ENCODE data around the gene FAM131C. TPM values are rescaled to one million over a fixed set of nuclear protein-coding genes. Genes with fewer than 3 reads are reported as not detected.
"Not testable (repeated sequence)": the region's sequence is repeated elsewhere in the genome, so short reads cannot be mapped to it uniquely, and the experiment has no call there.

The FAM131C gene
- total RNA-seq, 1 donor from 2014 or later: not detected

GRCh38 chr1:16064536-16065268 is 8.7 kb downstream of the FAM131C start:
- no peak overlapping the region for H3K4me3 Mint-ChIP-seq
- ChIA-PET CTCF (no interaction called here), POLR2A (no interaction called here)
- intact Hi-C loops (cut with micrococcal nuclease): no loop called here
- H3K27me3 Mint-ChIP-seq: peaks cover 26% of the 10 kb centered on the region
- no peaks in the 10 kb centered on the region for H3K4me1 Mint-ChIP-seq
- no peak for TF ChIP-seq CTCF (IDR thresholded peaks at IDR 0.05)
- H3K27ac Mint-ChIP-seq: no peak overlapping the region
- DNase-seq (no peak), ATAC-seq (ENCODE audit: low read depth) (no peak)
- no peaks in the 10 kb centered on the region for H3K9me3 Mint-ChIP-seq
- H3K36me3 Mint-ChIP-seq (ENCODE audit: low read depth): no peaks in the 10 kb centered on the region

DNA sequence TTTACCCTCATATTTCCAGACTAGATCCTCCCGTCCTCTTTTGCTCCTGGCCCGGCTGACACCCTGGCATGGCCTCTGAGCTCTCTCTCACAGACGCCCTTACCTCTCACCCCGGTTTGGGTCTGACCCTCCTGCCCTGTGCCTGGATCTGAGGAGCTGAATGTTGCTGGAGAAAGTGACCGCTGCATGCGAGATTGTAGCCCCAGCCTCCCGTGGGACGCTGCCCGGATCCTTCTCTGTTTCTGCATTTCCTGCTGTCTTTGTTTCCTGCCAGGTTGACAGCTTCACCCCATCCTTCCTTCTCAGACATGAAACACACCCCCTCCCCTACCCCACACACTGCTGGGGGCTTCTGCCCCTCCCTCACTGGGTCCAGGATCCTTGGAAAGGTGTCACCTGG is 9.5 kb downstream of the FAM131C start:
- no peaks in the 10 kb centered on the region for H3K4me1 Mint-ChIP-seq
- intact Hi-C loops (cut with micrococcal nuclease): no loop called here
- no peak for DNase-seq
- no peak overlapping the region for H3K27ac Mint-ChIP-seq
- TF ChIP-seq CTCF (IDR thresholded peaks at IDR 0.05): no peak
- peaks cover 26% of the 10 kb centered on the region for H3K27me3 Mint-ChIP-seq
- H3K36me3 Mint-ChIP-seq (ENCODE audit: low read depth): no peaks in the 10 kb centered on the region
- ChIA-PET POLR2A (no interaction called here), CTCF (no interaction called here)
- H3K9me3 Mint-ChIP-seq: no peaks in the 10 kb centered on the region
- ATAC-seq (ENCODE audit: low read depth): no peak
- H3K4me3 Mint-ChIP-seq: no peak overlapping the region

DNA sequence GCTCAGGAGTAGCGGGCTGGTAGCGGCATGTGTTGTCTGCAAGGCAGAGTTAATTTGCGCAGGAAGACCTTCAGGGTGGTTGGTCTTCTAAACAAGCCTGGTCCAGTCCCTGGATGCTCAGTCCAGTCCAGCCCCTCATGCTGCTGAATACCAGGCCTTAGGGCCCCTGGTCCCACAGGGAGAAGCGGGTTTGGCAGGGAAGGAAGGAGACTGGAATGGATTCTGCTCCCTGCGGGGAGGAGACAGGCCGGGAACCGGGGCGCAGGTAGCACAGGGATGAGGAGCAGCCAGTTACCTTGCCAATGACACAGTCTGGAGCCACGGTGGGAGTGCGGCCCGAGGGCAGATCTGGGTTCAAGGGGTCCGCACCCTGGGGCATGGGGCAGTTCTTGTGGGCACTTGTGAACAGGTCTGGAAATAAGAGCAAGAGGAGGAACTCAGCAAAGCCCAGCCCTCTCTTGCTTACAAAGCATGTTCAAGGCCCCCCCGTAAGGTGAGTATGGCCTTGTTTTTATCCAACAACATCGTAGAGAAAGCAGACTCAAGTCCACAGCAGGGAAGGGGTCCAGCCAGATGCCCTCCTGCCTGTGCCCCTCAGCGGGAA is 10.1 kb downstream of the FAM131C start:
- Mint-ChIP-seq H3K4me3 (no peak overlapping the region), H3K36me3 (ENCODE audit: low read depth) (no peaks in the 10 kb centered on the region), H3K9me3 (no peaks in the 10 kb centered on the region), H3K27ac (no peak overlapping the region), H3K27me3 (peaks cover 23% of the 10 kb centered on the region), H3K4me1 (no peaks in the 10 kb centered on the region)
- ATAC-seq (ENCODE audit: low read depth) (no peak), DNase-seq (no peak)
- no peak for TF ChIP-seq CTCF (IDR thresholded peaks at IDR 0.05)
- intact Hi-C loops (cut with micrococcal nuclease): no loop called here
- ChIA-PET CTCF (no interaction called here), POLR2A (no interaction called here)

GRCh38 chr1:16062687-16063075 is 10.8 kb downstream of the FAM131C start:
- ATAC-seq (ENCODE audit: low read depth); H3K4me3 Mint-ChIP-seq; H3K36me3 Mint-ChIP-seq (ENCODE audit: low read depth); H3K27ac Mint-ChIP-seq; CTCF ChIA-PET; H3K4me1 Mint-ChIP-seq; H3K9me3 Mint-ChIP-seq; POLR2A ChIA-PET; DNase-seq: not testable (repeated sequence)
- peaks cover 21% of the 10 kb centered on the region for H3K27me3 Mint-ChIP-seq
- intact Hi-C loops (cut with micrococcal nuclease): loop anchor here (1.0 kb wide), 1 partner anchor 22 kb away; no protein-coding TSS in a partner anchor

DNA sequence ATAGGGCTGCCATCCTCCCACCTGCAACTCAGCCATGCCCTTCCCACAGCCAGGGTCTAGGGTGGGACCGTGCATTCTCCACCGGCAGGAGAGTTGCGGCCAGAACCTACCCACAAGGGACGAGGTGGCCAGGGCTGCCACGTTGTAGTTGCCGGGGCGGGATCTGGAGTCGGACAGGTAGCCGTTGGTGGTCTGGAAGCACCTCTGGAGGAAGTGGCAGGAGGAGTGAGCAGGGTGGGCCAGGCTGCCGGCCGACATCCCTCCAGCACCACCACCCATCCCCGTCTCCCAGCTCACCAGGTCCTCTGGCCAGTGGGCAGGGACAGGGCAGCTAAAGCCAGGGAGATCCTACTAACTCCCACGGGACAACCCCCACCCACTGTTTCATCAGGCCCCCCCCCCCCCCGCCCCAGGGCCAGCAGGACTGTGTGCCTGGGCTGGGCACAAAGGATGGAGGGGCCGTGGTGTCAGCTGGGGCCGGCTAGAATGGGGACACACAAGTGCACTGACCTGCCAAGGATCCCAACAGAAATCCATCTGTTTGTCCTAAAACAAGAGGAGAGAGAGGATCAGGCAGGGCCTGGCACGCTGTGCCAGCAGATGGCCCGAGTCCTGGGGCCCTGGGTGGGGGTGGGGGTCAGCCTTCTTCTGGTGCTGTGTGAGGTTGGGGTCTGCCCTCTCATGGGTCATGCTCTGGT is 11.3 kb downstream of the FAM131C start:
- CTCF ChIA-PET; H3K36me3 Mint-ChIP-seq (ENCODE audit: low read depth); H3K9me3 Mint-ChIP-seq; POLR2A ChIA-PET; H3K4me3 Mint-ChIP-seq; ATAC-seq (ENCODE audit: low read depth); H3K4me1 Mint-ChIP-seq; H3K27ac Mint-ChIP-seq; DNase-seq: not testable (repeated sequence)
- peaks cover 16% of the 10 kb centered on the region for H3K27me3 Mint-ChIP-seq
- intact Hi-C loops (cut with micrococcal nuclease): loop anchor here (1.0 kb wide), 1 partner anchor 22 kb away; no protein-coding TSS in a partner anchor

DNA sequence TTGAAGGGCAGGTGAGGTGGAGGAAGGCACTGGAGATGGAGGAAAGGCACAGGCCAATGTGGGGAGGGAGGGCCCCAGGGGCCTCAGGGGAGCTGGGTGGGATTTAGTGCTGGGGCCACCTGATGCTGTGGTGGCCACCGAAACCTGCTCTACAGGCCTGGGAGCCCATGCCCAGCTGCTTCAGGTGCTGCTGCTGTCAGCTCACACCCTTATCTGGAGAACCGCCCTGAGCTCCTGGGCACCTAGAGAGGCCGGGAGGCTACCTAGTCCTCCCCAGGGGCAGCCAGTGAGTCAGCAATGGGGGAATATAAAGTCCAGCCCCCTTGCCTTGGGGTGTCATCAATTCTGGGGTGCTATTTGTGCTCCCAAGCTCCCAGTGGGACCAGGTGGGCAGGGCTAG is 12.2 kb downstream of the FAM131C start:
- Mint-ChIP-seq H3K27ac (no peak overlapping the region), H3K27me3 (peaks cover 16% of the 10 kb centered on the region), H3K4me3 (no peak overlapping the region), H3K9me3 (no peaks in the 10 kb centered on the region), H3K4me1 (peaks cover under 1% of the 10 kb centered on the region), H3K36me3 (ENCODE audit: low read depth) (no peaks in the 10 kb centered on the region)
- ChIA-PET CTCF (no interaction called here), POLR2A (no interaction called here)
- DNase-seq: no peak
- TF ChIP-seq CTCF (IDR thresholded peaks at IDR 0.05): no peak
- no peak for ATAC-seq (ENCODE audit: low read depth)
- intact Hi-C loops (cut with micrococcal nuclease): no loop called here

DNA sequence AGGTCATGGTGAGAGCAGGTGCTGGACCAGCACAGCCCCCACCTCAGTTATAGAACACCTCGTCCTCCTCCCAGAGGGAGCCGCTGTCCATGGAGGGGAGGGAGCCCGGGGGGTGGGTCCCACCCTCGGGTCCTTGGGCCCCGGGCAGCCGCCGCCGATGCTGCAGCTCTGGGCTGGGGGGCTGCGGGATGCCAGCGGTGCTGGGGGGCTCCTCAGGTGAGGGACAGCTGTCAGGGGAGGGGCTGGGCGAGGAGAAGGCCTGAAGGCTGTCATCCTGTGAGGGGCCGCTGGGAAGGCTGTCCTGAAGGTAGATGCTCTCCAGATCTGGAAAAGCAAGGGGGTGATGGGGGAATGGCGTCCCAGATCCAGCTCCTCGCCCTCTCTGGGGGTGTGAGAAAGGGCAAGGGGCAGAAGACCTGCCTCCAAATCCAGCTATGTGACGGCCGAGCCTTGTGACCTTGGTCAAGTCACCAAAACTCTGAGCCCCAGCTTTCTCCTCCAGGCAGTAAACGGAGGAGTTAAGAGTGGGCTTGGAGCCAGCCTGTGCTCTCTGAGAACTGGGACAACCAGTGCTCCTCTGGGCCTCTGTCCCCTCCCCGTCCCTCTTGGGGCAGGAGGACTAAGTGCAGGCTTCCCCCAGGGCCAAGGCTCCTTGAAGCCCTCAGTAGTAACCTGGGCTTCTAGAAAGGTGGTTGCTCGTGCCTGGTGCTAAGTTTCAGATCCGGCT is 14.9 kb downstream of the FAM131C start:
- ATAC-seq (ENCODE audit: low read depth); H3K27ac Mint-ChIP-seq; H3K27me3 Mint-ChIP-seq; CTCF ChIA-PET; H3K36me3 Mint-ChIP-seq (ENCODE audit: low read depth); H3K4me1 Mint-ChIP-seq; H3K9me3 Mint-ChIP-seq; H3K4me3 Mint-ChIP-seq; DNase-seq; POLR2A ChIA-PET: not testable (repeated sequence)
- intact Hi-C loops (cut with micrococcal nuclease): loop anchor here (1.0 to 10.0 kb wide), 2 partner anchors 8 to 104 kb away; no protein-coding TSS in a partner anchor
